MCF 10A (cell line): Measurements from ENCODE around the gene TRIM7. TPM values are rescaled to one million over a fixed set of nuclear protein-coding genes. Genes with fewer than 3 reads are reported as not detected.

Experiments used
- BruUV-seq: library from RNA; stranded (reverse); fragments of 400-500 nt; replicated peaks from 2 replicates; lab custom pipeline; 2021; lab: Mats Ljungman, UMichigan
- CTCF ChIA-PET: fragments of 300-600 bp; sonication (Branson Sonifier 250); formaldehyde crosslinking; extraction: SDS; loops from one replicate; lab custom pipeline; 2021; ENCODE audit warnings: antibody characterized with exemption, inconsistent platforms; lab: Yijun Ruan, JAX
- POLR2A ChIA-PET: fragments of 300-600, 350-650 bp; sonication (Branson Sonifier 250); formaldehyde crosslinking; extraction: SDS; loops from one replicate; lab custom pipeline; 2020; ENCODE audit warnings: antibody characterized with exemption, inconsistent platforms; lab: Yijun Ruan, JAX
- DNase-seq: peaks from one replicate; pipeline ENCODE4 v3.0.0-alpha.2; 2018; ENCODE audit not compliant: unreplicated experiment
- H3K27ac Mint-ChIP-seq: one replicate; pipeline ENCODE4 v1.8.0; 2022; ENCODE audit warnings: mild to moderate bottlenecking, low read depth, mixed read lengths; ENCODE audit not compliant: unreplicated experiment
- H3K27me3 Mint-ChIP-seq: one replicate; pipeline ENCODE4 v1.8.0; 2022; ENCODE audit warnings: mixed read lengths; ENCODE audit not compliant: insufficient read depth, unreplicated experiment
- H3K36me3 Mint-ChIP-seq: one replicate; pipeline ENCODE4 v1.8.0; 2022; ENCODE audit warnings: mild to moderate bottlenecking, moderate library complexity, mixed read lengths; ENCODE audit not compliant: insufficient read depth, unreplicated experiment
- H3K4me1 Mint-ChIP-seq: one replicate; pipeline ENCODE4 v1.8.0; 2022; ENCODE audit warnings: mixed read lengths; ENCODE audit not compliant: insufficient read depth, unreplicated experiment
- H3K4me3 Mint-ChIP-seq: one replicate; pipeline ENCODE4 v1.8.0; 2022; ENCODE audit warnings: mild to moderate bottlenecking, moderate library complexity, mixed read lengths; ENCODE audit not compliant: unreplicated experiment
- H3K9me3 Mint-ChIP-seq: one replicate; pipeline ENCODE4 v1.8.0; 2022; ENCODE audit warnings: mixed read lengths; ENCODE audit not compliant: unreplicated experiment
- CTCF ChIP-seq: fragments of 200-600 bp; IDR thresholded peaks from one replicate; pipeline ENCODE4 v1.8.0; 2022; ENCODE audit warnings: antibody characterized with exemption, mild to moderate bottlenecking; ENCODE audit not compliant: unreplicated experiment
- intact Hi-C: fragments of 100-400 bp; cut with micrococcal nuclease; formaldehyde crosslinking; loops from 2 replicates; pipeline ENCODE4 v1.14.1; 2022
- total RNA-seq: library from RNA; stranded (reverse); gene quantifications from 2 replicates; pipeline ENCODE4 v1.2.3, GENCODE V29; 2022

TRIM7 gene
- total RNA-seq, 1 experiment from 2014 or later: 26.3 TPM

GRCh38 chr5:181236954-181237641, 32.1 kb upstream of the TRIM7 start:
- Mint-ChIP-seq H3K4me1 (peaks cover 34% of the 10 kb centered on the region), H3K27ac (no peak overlapping the region), H3K27me3 (no peaks in the 10 kb centered on the region), H3K36me3 (peaks cover 87% of the 10 kb centered on the region), H3K9me3 (no peaks in the 10 kb centered on the region), H3K4me3 (no peak overlapping the region)
- TF ChIP-seq CTCF: no peak
- no peak for DNase-seq
- ChIA-PET POLR2A (interaction anchor here (0.6 to 19.6 kb wide), 4 partner anchors 9 to 52 kb away, joined by 3 to 476 read pairs (median 192); partner anchors contain the start of genes TRIM41 and TRIM52), CTCF (interaction anchor here (0.6 kb wide), 2 partner anchors 11 to 371 kb away, joined by 3 to 10 read pairs; no protein-coding TSS in a partner anchor)
- BruUV-seq: no TSS peak
- intact Hi-C loops: no loop called here

GRCh38 chr5:181236471-181236870, 31.5 kb upstream of the TRIM7 start:
- intact Hi-C loops: no loop called here
- POLR2A ChIA-PET: interaction anchor here (0.6 to 19.6 kb wide), 5 partner anchors 10 to 52 kb away, joined by 3 to 476 read pairs (median 9); partner anchors contain the start of genes TRIM41, TRIM52 and TRIM7
- Mint-ChIP-seq H3K27ac (no peak overlapping the region), H3K4me3 (peak overlapping the region; percentile 8), H3K4me1 (peaks cover 28% of the 10 kb centered on the region), H3K9me3 (no peaks in the 10 kb centered on the region), H3K36me3 (peaks cover 87% of the 10 kb centered on the region), H3K27me3 (no peaks in the 10 kb centered on the region)
- DNase-seq: no peak
- CTCF ChIA-PET: interaction anchor here (0.6 kb wide), 2 partner anchors 11 to 370 kb away, joined by 3 to 10 read pairs; no protein-coding TSS in a partner anchor
- no TSS peak for BruUV-seq
- TF ChIP-seq CTCF: no peak

GRCh38 chr5:181235689-181236366, 30.8 kb upstream of the TRIM7 start:
- H3K27ac Mint-ChIP-seq: peak overlapping the region; percentile 51
- no peak for DNase-seq
- intact Hi-C loops: no loop called here
- ChIA-PET CTCF (no interaction called here), POLR2A (interaction anchor here (0.7 to 19.6 kb wide), 12 partner anchors 7 to 451 kb away, joined by 3 to 476 read pairs (median 8); partner anchors contain the start of genes RACK1, TRIM41, TRIM52 and TRIM7)
- TF ChIP-seq CTCF: no peak
- H3K27me3 Mint-ChIP-seq: no peaks in the 10 kb centered on the region
- H3K36me3 Mint-ChIP-seq: peaks cover 87% of the 10 kb centered on the region
- H3K4me1 Mint-ChIP-seq: peaks cover 25% of the 10 kb centered on the region
- H3K4me3 Mint-ChIP-seq: no peak overlapping the region
- no TSS peak for BruUV-seq
- H3K9me3 Mint-ChIP-seq: no peaks in the 10 kb centered on the region

GRCh38 chr5:181235323-181235688, 30.3 kb upstream of the TRIM7 start:
- ChIA-PET POLR2A (interaction anchor here (0.7 to 19.6 kb wide), 10 partner anchors 8 to 451 kb away, joined by 3 to 374 read pairs (median 6); partner anchors contain the start of genes RACK1, TRIM41 and TRIM7), CTCF (interaction anchor here (0.8 kb wide), 1 partner anchor 11 kb away, joined by 3 read pairs; no protein-coding TSS in a partner anchor)
- Mint-ChIP-seq H3K4me1 (peaks cover 22% of the 10 kb centered on the region), H3K4me3 (no peak overlapping the region), H3K9me3 (no peaks in the 10 kb centered on the region), H3K36me3 (peaks cover 87% of the 10 kb centered on the region), H3K27ac (peak overlapping the region; percentile 51), H3K27me3 (no peaks in the 10 kb centered on the region)
- TF ChIP-seq CTCF: no peak
- BruUV-seq: TSS peak; percentile 47
- intact Hi-C loops: no loop called here
- DNase-seq: no peak
